GM12878 (cell line): ENCODE results near the gene NAT8L. TPM values are rescaled to one million over a fixed set of nuclear protein-coding genes. Genes with fewer than 3 reads are reported as not detected.

ENCODE experiments used
- ATAC-seq: fragments of 200-7000 bp; cut with Tn5 transposase; 3 replicates; pipeline ENCODE4 v1.9.1; 2020; ENCODE audit warnings: mild to moderate bottlenecking, moderate library complexity
- BruUV-seq: library from RNA; stranded (reverse); fragments of 400-500 nt; replicated peaks from 2 replicates; lab custom pipeline; 2021; lab: Mats Ljungman, UMichigan
- CTCF ChIA-PET: fragments of 300-600 bp; sonication (Branson Sonifier 250); formaldehyde crosslinking; extraction: SDS; loops from one replicate; lab custom pipeline; 2021; ENCODE audit warnings: inconsistent platforms; lab: Yijun Ruan, JAX
- POLR2A ChIA-PET: fragments of 350-600 bp; formaldehyde crosslinking; extraction: SDS; loops from one replicate; lab custom pipeline; 2021; ENCODE audit warnings: inconsistent platforms; lab: Charles Lee
- RAD21 ChIA-PET: fragments of 300-600 bp; sonication (Branson Sonifier 250); formaldehyde crosslinking; loops from one replicate; lab custom pipeline; 2023; ENCODE audit warnings: antibody characterized with exemption; ENCODE audit not compliant: unreplicated experiment; lab: Charles Lee
- SMC1A ChIA-PET: fragments of 300-600 bp; sonication (Branson Sonifier 250); formaldehyde crosslinking; loops from one replicate; lab custom pipeline; 2023; ENCODE audit not compliant: unreplicated experiment, uncharacterized antibody; lab: Charles Lee
- DNase-seq: peaks from one replicate; pipeline ENCODE4 v3.0.0-alpha.2; 2011; ENCODE audit warnings: low read depth, low spot score
- FAIRE-seq: peaks from 3 replicates; lab custom pipeline; 2011; peaks lifted over from hg19 to GRCh38; lab: Jason Lieb, UNC
- H2AFZ ChIP-seq: 2 replicates; pipeline ENCODE4 v1.6.0; 2011; ENCODE audit warnings: low read depth, low read length, control low read depth; ENCODE audit not compliant: control insufficient read depth
- H3K27ac ChIP-seq: 2 replicates; pipeline ENCODE4 v1.5.1; 2011; ENCODE audit warnings: control low read depth; ENCODE audit not compliant: control insufficient read depth, insufficient read depth
- H3K27me3 ChIP-seq, 2 experiments: replicated peaks in 1 of 2; 2 replicates each; pipeline versions ENCODE4 v1.6.0 to v1.6.1; 2011; ENCODE audit warnings: low read length in 1 of 2; ENCODE audit not compliant: control insufficient read depth in 2 of 2, insufficient read depth in 2 of 2
- H3K36me3 ChIP-seq, 2 experiments: 2 replicates each; pipeline ENCODE4 v1.5.1; 2011; ENCODE audit warnings: low read length in 1 of 2; ENCODE audit not compliant: control insufficient read depth in 2 of 2, insufficient read depth in 2 of 2
- H3K4me1 ChIP-seq: 2 replicates; pipeline ENCODE4 v1.6.1; 2011; ENCODE audit warnings: mild to moderate bottlenecking, low read length, moderate library complexity, mixed read lengths; ENCODE audit not compliant: control insufficient read depth, insufficient read depth
- H3K4me2 ChIP-seq: 2 replicates; pipeline ENCODE4 v1.6.0; 2011; ENCODE audit warnings: control low read depth; ENCODE audit not compliant: control insufficient read depth, insufficient read depth
- H3K4me3 ChIP-seq: fragments of 200-600 bp; sonication (generic); 2 replicates; pipeline ENCODE4 v1.5.1; 2016
- H3K79me2 ChIP-seq: 2 replicates; pipeline ENCODE4 v1.6.0; 2011; ENCODE audit warnings: low read length; ENCODE audit not compliant: control insufficient read depth, insufficient read depth
- H3K9ac ChIP-seq: 2 replicates; pipeline ENCODE4 v1.8.0; 2011; ENCODE audit warnings: low read length, control low read depth, mixed read lengths; ENCODE audit not compliant: control insufficient read depth, insufficient read depth
- H3K9me3 ChIP-seq: replicated peaks from 3 replicates; pipeline ENCODE4 v1.5.1; 2011; ENCODE audit warnings: mild to moderate bottlenecking, low read length; ENCODE audit not compliant: control insufficient read depth, insufficient read depth
- H4K20me1 ChIP-seq: 2 replicates; pipeline ENCODE4 v1.6.0; 2011; ENCODE audit not compliant: control insufficient read depth, insufficient read depth
- BMI1 ChIP-seq: fragments of 450-650 bp; IDR thresholded peaks from 2 replicates; pipeline ENCODE4 v1.6.1; 2016; ENCODE audit warnings: mild to moderate bottlenecking, moderate library complexity, borderline replicate concordance
- CHD2 ChIP-seq: IDR thresholded peaks from 2 replicates; pipeline ENCODE4 v1.6.1; 2011; ENCODE audit warnings: low read depth, low read length, improper control_type of control experiment, borderline replicate concordance
- GABPA ChIP-seq: IDR thresholded peaks from 2 replicates; pipeline ENCODE4 v1.6.1; 2014; ENCODE audit warnings: antibody characterized with exemption, low read depth, mild to moderate bottlenecking, inconsistent platforms
- NFIC ChIP-seq: IDR thresholded peaks from 2 replicates; pipeline ENCODE4 v1.6.1; 2012; ENCODE audit warnings: low read depth, mild to moderate bottlenecking, inconsistent platforms, low read length, moderate library complexity
- NFXL1 ChIP-seq: fragments of 450-650 bp; IDR thresholded peaks from 2 replicates; pipeline ENCODE4 v1.6.1; 2017; ENCODE audit warnings: antibody characterized with exemption, mild to moderate bottlenecking, borderline replicate concordance
- NFYA ChIP-seq: IDR thresholded peaks from 2 replicates; pipeline ENCODE4 v1.6.1; 2011; ENCODE audit warnings: low read depth, mild to moderate bottlenecking, low read length, improper control_type of control experiment, borderline replicate concordance
- PML ChIP-seq: IDR thresholded peaks from 2 replicates; pipeline ENCODE4 v1.6.1; 2012; ENCODE audit warnings: low read length, inconsistent platforms
- WGBS: methylation state at CpG from one replicate; pipeline ENCODE4 v1.1.6; 2016; ENCODE audit warnings: low lambda C conversion rate; ENCODE audit not compliant: insufficient replicate concordance, insufficient coverage; ENCODE audit errors: missing lambda C conversion rate; 5-methylcytosine and 5-hydroxymethylcytosine counted together
- in situ Hi-C: fragments of 300-500 bp; cut with MboI; formaldehyde crosslinking; loops from 9 replicates; pipeline ENCODE4 v1.14.3; 2018; ENCODE audit warnings: mixed read lengths
- intact Hi-C: fragments of 100-400 bp; cut with micrococcal nuclease; formaldehyde crosslinking; loops from one replicate; pipeline ENCODE4 v1.14.2; 2022; ENCODE audit not compliant: unreplicated experiment
- polyA plus RNA-seq, 11 experiments: library from polyadenylated mRNA; depleted of rRNA in 4 of 11; unstranded in 6 of 11; stranded (reverse) in 5 of 11; fragments of >200 nt; fragmentation: Nextera tagmentation in 4 of 11; fragmentation: Illumina TruSeq in 1 of 11; extraction: Ambion mirVana in 4 of 11; extraction: Trizol in 1 of 11; gene quantifications; 1 replicate in 1 of 11; 2 replicates in 10 of 11; pipeline versions ENCODE4 v1.2.1 to v1.2.3, GENCODE V29; 2011 to 2016; ENCODE audit warnings: inconsistent platforms in 2 of 11, missing spikeins in 2 of 11, low read depth in 1 of 11
- total RNA-seq, 4 experiments: library from RNA; depleted of rRNA in 3 of 4; stranded (reverse); fragments of >200 nt in 3 of 4; fragmentation: Illumina TruSeq in 1 of 4; extraction: Trizol in 1 of 4; gene quantifications; 2 replicates each; pipeline versions ENCODE4 v1.2.1 to v1.2.3, GENCODE V29; 2013 to 2021
- TF ChIP-seq, protein P1 (sequence below): fragments of 450-650 bp; formaldehyde crosslinking; IDR thresholded peaks from 2 replicates; pipeline ENCODE4 v1.5.0; 2022; ENCODE audit warnings: mild to moderate bottlenecking, missing genetic modification characterization
- TF ChIP-seq, protein P2 (sequence below): fragments of 450-650 bp; IDR thresholded peaks from 2 replicates; pipeline ENCODE4 v1.6.1; 2018; ENCODE audit warnings: mild to moderate bottlenecking, low read depth, moderate library complexity; ENCODE audit not compliant: partially characterized antibody

Gene NAT8L
- total and polyA plus RNA-seq, 10 of the 15 experiments (the other 5 are each of a cell fraction or from before 2014, with no cell fraction given): 0.01 to 0.31 (median 0.11) TPM; not detected in 5

GRCh38 chr4:2058264-2059045 is 672 bp upstream of the NAT8L start (continued):
- TF ChIP-seq, protein P1, sequence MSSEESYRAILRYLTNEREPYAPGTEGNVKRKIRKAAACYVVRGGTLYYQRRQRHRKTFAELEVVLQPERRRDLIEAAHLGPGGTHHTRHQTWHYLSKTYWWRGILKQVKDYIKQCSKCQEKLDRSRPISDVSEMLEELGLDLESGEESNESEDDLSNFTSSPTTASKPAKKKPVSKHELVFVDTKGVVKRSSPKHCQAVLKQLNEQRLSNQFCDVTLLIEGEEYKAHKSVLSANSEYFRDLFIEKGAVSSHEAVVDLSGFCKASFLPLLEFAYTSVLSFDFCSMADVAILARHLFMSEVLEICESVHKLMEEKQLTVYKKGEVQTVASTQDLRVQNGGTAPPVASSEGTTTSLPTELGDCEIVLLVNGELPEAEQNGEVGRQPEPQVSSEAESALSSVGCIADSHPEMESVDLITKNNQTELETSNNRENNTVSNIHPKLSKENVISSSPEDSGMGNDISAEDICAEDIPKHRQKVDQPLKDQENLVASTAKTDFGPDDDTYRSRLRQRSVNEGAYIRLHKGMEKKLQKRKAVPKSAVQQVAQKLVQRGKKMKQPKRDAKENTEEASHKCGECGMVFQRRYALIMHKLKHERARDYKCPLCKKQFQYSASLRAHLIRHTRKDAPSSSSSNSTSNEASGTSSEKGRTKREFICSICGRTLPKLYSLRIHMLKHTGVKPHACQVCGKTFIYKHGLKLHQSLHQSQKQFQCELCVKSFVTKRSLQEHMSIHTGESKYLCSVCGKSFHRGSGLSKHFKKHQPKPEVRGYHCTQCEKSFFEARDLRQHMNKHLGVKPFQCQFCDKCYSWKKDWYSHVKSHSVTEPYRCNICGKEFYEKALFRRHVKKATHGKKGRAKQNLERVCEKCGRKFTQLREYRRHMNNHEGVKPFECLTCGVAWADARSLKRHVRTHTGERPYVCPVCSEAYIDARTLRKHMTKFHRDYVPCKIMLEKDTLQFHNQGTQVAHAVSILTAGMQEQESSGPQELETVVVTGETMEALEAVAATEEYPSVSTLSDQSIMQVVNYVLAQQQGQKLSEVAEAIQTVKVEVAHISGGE (CRISPR knock-in tag): no peak
- TF ChIP-seq GABPA: no peak
- TF ChIP-seq NFXL1: no peak
- TF ChIP-seq BMI1: no peak
- TF ChIP-seq NFYA: no peak

- 5% methylated on average over 75 of the region's 102 CpGs for WGBS
- SMC1A ChIA-PET: no interaction called here
- H3K4me1 ChIP-seq: no peaks in the 10 kb centered on the region
- H3K4me3 ChIP-seq: no peak overlapping the region
- no peaks in the 10 kb centered on the region for H3K36me3 ChIP-seq
- ATAC-seq: no peak; the same call in 2 of the 3 replicates
- no peak for FAIRE-seq
- H3K4me2 ChIP-seq: no peak overlapping the region
- CTCF ChIA-PET: no interaction called here
- no peak overlapping the region for H3K27ac ChIP-seq
- no TSS peak for BruUV-seq
- intact Hi-C loops (no loop called here), in situ Hi-C loops (no loop called here)
- no peaks in the 10 kb centered on the region for H4K20me1 ChIP-seq
- RAD21 ChIA-PET: no interaction called here
- H3K9me3 ChIP-seq: no peaks in the 10 kb centered on the region
- POLR2A ChIA-PET: interaction anchor here (0.6 to 0.7 kb wide), 3 partner anchors 181 to 1246 kb away, joined by 3 to 5 read pairs (median 4); no protein-coding TSS in a partner anchor
- H3K27me3 ChIP-seq: peaks cover 2 to 3% of the 10 kb centered on the region in 2 experiments; a peak in 3 of 4 replicates
- no peaks in the 10 kb centered on the region for H3K79me2 ChIP-seq
- no peak for DNase-seq
- H3K9ac ChIP-seq: no peak overlapping the region
- no peak overlapping the region for H2AFZ ChIP-seq
- TF ChIP-seq PML (no peak), NFIC (no peak), CHD2 (no peak)
- TF ChIP-seq, protein P2, sequence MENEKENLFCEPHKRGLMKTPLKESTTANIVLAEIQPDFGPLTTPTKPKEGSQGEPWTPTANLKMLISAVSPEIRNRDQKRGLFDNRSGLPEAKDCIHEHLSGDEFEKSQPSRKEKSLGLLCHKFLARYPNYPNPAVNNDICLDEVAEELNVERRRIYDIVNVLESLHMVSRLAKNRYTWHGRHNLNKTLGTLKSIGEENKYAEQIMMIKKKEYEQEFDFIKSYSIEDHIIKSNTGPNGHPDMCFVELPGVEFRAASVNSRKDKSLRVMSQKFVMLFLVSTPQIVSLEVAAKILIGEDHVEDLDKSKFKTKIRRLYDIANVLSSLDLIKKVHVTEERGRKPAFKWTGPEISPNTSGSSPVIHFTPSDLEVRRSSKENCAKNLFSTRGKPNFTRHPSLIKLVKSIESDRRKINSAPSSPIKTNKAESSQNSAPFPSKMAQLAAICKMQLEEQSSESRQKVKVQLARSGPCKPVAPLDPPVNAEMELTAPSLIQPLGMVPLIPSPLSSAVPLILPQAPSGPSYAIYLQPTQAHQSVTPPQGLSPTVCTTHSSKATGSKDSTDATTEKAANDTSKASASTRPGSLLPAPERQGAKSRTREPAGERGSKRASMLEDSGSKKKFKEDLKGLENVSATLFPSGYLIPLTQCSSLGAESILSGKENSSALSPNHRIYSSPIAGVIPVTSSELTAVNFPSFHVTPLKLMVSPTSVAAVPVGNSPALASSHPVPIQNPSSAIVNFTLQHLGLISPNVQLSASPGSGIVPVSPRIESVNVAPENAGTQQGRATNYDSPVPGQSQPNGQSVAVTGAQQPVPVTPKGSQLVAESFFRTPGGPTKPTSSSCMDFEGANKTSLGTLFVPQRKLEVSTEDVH: no peak
Measured at GRCh38 chr4:2059726-2060602, 837 bp downstream of the NAT8L start.
